BE2C (cell line): ENCODE data around the gene CDCP1.

Experiments
- DNase-seq: peaks from one replicate; pipeline ENCODE4 v3.0.0-alpha.2; 2020
- H3K27me3 ChIP-seq: fragments of 250-450 bp; sonication (Bioruptor Pico); 2 replicates; pipeline ENCODE4 v1.5.1; 2020; ENCODE audit warnings: mild to moderate bottlenecking
- H3K36me3 ChIP-seq: fragments of 250-450 bp; sonication (Bioruptor Pico); 2 replicates; pipeline ENCODE4 v1.5.1; 2020; ENCODE audit warnings: mild to moderate bottlenecking
- H3K4me1 ChIP-seq: fragments of 250-450 bp; sonication (Bioruptor Pico); 2 replicates; pipeline ENCODE4 v1.5.1; 2020
- H3K4me3 ChIP-seq: 2 replicates; pipeline ENCODE4 v1.5.1; 2011; ENCODE audit warnings: low read depth, low read length
- H3K9me3 ChIP-seq: fragments of 250-450 bp; sonication (Bioruptor Pico); 2 replicates; pipeline ENCODE4 v1.5.1; 2020
- CTCF ChIP-seq: IDR thresholded peaks from 2 replicates; pipeline ENCODE4 v1.5.1; 2012; ENCODE audit warnings: mild to moderate bottlenecking, low read depth, low read length

The CDCP1 gene

GRCh38 chr3:45154641-45155147, 8.5 kb upstream of the CDCP1 start:
- no peak for DNase-seq
- TF ChIP-seq CTCF, result no peak
- H3K36me3 ChIP-seq, result no peaks in the 10 kb centered on the region
- no peak overlapping the region for H3K4me3 ChIP-seq
- no peaks in the 10 kb centered on the region for H3K4me1 ChIP-seq
- no peaks in the 10 kb centered on the region for H3K27me3 ChIP-seq
- no peaks in the 10 kb centered on the region for H3K9me3 ChIP-seq

- no peak for TF ChIP-seq CTCF
- Histone ChIP-seq H3K4me3 (no peak overlapping the region), H3K9me3 (no peaks in the 10 kb centered on the region), H3K36me3 (no peaks in the 10 kb centered on the region), H3K4me1 (no peaks in the 10 kb centered on the region), H3K27me3 (no peaks in the 10 kb centered on the region)
- no peak for DNase-seq
These were observed 7.7 kb upstream of the CDCP1 start for GRCh38 chr3:45153658-45154437.

DNA sequence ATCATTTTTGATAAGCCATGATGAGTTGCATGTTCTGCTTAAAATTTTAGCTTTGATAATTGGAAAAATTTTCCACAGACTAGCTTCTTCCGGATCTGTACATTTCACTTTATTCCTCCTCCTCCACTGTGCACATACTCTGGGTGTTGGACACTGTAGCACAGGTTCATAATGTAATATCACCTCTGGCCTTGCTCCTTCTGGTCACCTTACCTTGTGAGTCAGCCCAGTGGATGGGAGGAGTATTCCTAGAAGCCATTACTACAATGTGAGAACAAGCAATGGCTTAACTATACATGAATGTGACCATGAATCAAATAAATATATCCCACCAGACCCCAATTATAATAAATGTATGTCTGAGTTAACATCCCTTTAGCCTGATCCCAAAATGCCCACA, 6.1 kb upstream of the CDCP1 start:
- no peaks in the 10 kb centered on the region for H3K36me3 ChIP-seq
- no peaks in the 10 kb centered on the region for H3K4me1 ChIP-seq
- peaks cover 1% of the 10 kb centered on the region; the same call in 1 of the 2 replicates for H3K27me3 ChIP-seq
- no peak overlapping the region for H3K4me3 ChIP-seq
- no peak for TF ChIP-seq CTCF
- DNase-seq, result no peak
- H3K9me3 ChIP-seq, result no peaks in the 10 kb centered on the region

GRCh38 chr3:45151100-45151499, 4.9 kb upstream of the CDCP1 start:
- Histone ChIP-seq H3K4me1 (no peaks in the 10 kb centered on the region), H3K36me3 (no peaks in the 10 kb centered on the region), H3K9me3 (no peaks in the 10 kb centered on the region), H3K4me3 (no peak overlapping the region), H3K27me3 (peaks cover 11% of the 10 kb centered on the region)
- TF ChIP-seq CTCF, result no peak
- DNase-seq, result no peak

- Histone ChIP-seq H3K4me3 (no peak overlapping the region), H3K9me3 (no peaks in the 10 kb centered on the region), H3K36me3 (no peaks in the 10 kb centered on the region), H3K27me3 (peaks cover 22% of the 10 kb centered on the region), H3K4me1 (no peaks in the 10 kb centered on the region)
- no peak for DNase-seq
- no peak for TF ChIP-seq CTCF
These were observed 2.7 kb upstream of the CDCP1 start for GRCh38 chr3:45148921-45149320.

DNA sequence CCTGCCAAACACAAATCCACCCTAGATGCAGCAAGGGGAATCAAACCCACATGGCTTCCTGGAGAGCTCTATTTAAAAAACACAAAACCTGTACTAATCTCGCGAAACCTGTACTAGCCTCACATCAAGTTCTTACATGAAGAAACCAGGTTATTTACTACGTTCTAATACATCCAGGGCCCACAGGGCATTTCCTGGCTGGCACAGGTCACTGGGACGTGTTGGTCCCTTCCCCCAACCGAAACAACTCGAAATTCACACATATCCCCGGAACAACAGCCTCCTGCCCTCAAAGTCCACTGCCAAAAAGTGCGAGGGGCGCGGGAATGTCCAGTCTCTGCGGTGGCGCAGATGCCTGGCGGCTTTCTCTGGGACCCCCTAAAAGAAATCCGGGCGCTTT, 955 bp downstream of the CDCP1 start:
- no peak for DNase-seq
- H3K4me3 ChIP-seq, result no peak overlapping the region
- peaks cover 22% of the 10 kb centered on the region for H3K27me3 ChIP-seq
- H3K9me3 ChIP-seq, result no peaks in the 10 kb centered on the region
- no peak for TF ChIP-seq CTCF
- no peaks in the 10 kb centered on the region for H3K36me3 ChIP-seq
- no peaks in the 10 kb centered on the region for H3K4me1 ChIP-seq
